GM13977 (cell line): ENCODE measurements around the gene NMU.

Experiments used
- DNase-seq: peaks from one replicate; pipeline ENCODE4 v3.0.0; 2012; ENCODE audit warnings: low spot score
- in situ Hi-C: fragments of 300-500 bp; cut with MboI; formaldehyde crosslinking; loops from one replicate; pipeline ENCODE4 v1.12.0; 2022; ENCODE audit warnings: low sequenced_read_pairs, low pct_unique_long_range_greater_than_20kb, mixed read lengths, inconsistent platforms; ENCODE audit not compliant: unreplicated experiment
- TF ChIP-seq, protein P1 (sequence below): IDR thresholded peaks from 2 replicates; pipeline ENCODE4 v1.5.1; 2012; ENCODE audit warnings: mild to moderate bottlenecking, control low read depth; ENCODE audit not compliant: insufficient read depth; ENCODE audit errors: extremely low read depth, missing control alignments

NMU gene

DNA sequence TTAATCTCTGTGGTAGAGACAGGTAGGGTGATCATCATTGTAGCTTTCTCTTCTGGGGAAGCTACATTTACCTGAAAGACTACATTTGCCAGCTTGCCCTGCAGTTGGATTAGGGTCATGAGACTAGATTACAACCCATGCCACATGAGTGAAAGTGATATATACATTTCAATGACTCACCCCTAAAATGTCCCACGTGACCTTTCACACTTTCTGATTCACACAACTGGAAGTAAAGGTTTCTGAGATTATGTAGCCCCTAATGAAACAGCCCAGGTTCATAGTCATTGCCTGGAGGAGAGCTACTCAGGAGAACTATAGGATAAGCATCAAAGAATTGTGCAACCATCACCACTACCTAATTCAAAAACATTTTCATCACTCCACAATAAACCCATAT, 61.8 kb downstream of the NMU start:
- TF ChIP-seq, protein P1, sequence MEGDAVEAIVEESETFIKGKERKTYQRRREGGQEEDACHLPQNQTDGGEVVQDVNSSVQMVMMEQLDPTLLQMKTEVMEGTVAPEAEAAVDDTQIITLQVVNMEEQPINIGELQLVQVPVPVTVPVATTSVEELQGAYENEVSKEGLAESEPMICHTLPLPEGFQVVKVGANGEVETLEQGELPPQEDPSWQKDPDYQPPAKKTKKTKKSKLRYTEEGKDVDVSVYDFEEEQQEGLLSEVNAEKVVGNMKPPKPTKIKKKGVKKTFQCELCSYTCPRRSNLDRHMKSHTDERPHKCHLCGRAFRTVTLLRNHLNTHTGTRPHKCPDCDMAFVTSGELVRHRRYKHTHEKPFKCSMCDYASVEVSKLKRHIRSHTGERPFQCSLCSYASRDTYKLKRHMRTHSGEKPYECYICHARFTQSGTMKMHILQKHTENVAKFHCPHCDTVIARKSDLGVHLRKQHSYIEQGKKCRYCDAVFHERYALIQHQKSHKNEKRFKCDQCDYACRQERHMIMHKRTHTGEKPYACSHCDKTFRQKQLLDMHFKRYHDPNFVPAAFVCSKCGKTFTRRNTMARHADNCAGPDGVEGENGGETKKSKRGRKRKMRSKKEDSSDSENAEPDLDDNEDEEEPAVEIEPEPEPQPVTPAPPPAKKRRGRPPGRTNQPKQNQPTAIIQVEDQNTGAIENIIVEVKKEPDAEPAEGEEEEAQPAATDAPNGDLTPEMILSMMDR = no peak
- in situ Hi-C loops = no loop called here
- no peak for DNase-seq

DNA sequence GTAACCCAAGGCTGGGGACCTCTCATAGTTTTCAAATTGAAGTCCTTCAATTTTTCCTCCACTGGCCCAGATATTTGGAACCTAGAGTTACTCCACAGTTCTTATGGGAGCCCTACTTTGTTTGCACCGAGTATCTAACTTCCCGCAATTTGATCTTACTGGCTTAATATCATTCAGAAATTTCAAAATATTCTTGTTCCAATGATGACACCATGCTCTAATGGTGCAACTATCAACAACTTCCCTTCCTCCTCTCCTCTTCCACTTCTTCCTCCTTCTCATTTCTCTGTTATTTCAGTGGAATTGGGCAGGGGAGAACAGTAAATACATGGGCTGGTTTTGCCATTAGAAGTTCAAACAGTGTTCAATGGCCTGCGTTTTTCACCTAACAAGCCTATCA, 64.3 kb downstream of the NMU start:
- no peak for DNase-seq
- in situ Hi-C loops = no loop called here
- TF ChIP-seq, protein P1 = no peak

DNA sequence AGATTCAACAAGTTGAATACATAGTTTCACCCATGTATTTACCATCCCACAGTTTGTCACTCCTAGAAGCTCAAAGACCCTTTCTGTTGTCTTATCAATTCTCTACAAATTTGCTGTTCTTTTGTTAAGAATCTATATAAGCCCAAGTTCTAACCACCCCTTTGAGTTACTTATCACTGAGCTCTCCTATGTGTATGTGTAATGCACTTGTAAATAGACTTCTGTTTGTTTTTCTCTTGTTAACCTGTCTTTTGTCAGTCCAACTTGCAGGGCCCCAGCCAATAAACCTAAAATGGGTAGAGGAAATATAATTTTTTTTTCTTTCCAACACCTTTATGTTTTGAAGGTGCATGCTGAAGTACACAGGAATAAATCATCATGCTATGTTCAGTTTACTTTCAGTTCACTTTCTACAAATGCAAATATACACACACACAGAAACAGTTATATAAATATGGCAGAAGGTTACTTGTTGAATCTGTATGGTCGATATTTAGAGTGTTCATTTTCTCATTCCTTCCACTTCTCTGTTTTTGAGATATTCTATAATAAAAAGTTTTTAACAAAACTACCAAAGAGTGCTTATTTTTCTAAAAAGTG, 67.1 kb downstream of the NMU start:
- TF ChIP-seq, protein P1 = no peak
- in situ Hi-C loops = no loop called here
- no peak for DNase-seq

DNA sequence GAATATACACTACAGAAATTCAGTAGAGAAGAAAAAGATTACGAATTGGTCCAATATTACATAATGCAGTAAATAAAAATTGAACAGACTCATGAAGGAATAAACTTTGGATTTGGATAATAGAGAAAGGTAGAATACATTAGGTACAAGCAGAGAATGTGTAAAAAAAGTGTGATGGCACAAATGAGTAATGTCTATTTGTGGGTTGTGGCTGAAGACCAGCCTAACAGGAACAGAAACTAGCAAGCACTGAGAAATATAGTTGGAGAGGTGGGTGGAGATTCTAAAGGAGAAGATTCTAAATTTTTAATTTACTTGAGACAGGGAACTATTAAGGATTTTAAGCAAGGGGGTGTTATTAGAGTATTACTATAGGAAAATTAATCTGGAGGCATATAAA, 74.2 kb downstream of the NMU start:
- peak; percentile 53 for DNase-seq
- in situ Hi-C loops = no loop called here
- TF ChIP-seq, protein P1 = no peak

DNA sequence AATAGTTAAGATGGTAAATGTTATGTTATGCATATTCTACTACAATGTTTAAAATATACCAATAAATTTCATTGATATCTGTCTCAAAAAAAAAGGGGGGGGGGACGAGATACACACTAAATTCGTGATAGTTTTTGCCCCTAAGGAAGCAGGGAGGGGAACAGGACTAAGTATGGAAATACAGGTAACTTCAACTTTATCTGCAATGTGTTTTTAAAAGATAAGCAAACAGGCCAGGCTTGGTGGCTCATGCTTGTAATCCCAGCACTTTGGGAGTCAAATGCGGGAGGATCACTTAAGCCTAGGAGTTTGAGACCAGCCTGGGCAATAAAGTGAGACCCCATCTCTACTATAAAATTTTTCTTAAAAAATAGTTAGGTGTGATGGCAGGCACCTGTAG, 76.0 kb downstream of the NMU start:
- TF ChIP-seq, protein P1 = no peak
- in situ Hi-C loops = no loop called here
- no peak for DNase-seq

DNA sequence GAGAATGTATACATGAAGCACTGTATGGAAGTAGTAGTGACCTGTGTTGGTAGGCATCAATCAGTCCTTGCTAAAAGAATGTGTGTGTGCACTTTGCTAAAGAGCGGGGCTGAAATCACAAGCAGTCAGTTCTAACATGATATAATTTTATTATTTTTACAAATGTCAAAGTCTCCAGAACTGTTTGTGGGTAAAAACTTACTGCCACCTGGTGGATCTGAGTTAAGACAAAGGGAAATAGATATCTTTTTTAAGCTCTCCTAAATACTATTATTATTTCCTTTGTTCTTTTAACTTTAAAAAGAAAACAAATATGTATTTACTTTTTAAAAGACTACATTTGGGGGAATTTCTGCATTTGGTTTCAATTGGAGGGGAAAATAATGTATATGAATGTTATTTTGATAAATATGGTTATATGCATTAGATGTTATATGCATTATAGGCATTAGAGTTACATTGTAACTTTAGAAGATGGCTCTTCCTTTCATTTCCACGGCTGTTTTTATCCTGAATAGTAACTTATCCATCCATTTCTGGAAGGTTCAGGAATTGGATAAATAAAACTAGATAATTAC, 81.6 kb downstream of the NMU start:
- DNase-seq = peak; percentile 25
- TF ChIP-seq, protein P1 = peak; percentile 22
- in situ Hi-C loops = no loop called here
